NCI-H2227 treated with DMSO at 0.1 percent for 48 hours (cell line): ENCODE measurements around the gene TRIP11.

ENCODE experiments used
- DNase-seq: peaks from one replicate; lab custom pipeline; 2025; lab: John Stamatoyannopoulos, UW

Gene TRIP11

DNA sequence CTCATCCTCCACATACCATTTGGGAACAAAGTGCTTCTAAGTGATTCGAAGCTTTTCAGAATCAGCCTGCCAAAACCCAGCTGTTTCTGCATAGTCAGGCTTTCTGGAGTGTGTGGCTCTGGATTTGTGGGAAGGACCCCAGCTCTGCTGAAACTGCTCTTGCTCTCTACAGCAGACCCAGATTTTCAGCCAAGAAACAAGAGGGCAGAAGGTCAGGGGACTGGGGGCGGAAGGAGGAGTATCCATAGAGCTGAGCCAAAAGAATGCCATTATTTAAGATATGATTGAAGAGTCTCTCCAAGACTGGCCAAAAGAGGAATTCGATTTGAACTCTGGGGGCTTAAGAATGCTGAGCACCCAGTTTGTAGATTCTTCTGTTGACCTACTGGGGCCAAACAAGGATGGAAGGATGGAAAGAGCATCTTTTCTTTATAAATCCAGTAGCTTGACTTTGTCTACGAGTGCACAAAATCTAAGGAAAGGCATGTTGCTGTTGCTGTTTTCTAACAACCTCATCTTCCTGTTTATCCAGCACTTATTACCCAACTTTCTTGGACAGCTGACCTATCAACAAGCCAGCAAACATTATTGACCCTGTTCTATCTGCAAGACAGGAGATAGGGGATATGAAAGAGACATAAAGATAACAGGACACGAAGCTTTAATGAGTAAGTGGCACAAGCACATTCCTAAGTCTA lies 121.5 kb downstream of the TRIP11 start:
- DNase-seq = no peak
